Panc1 (cell line): ENCODE data around the gene DDOST. TPM values are rescaled to one million over a fixed set of nuclear protein-coding genes. Genes with fewer than 3 reads are reported as not detected.

Source experiments
- ATAC-seq: fragments of 200-7000 bp; cut with Tn5 transposase; 2 replicates; pipeline ENCODE4 v1.9.1; 2020; ENCODE audit warnings: mild to moderate bottlenecking, moderate library complexity
- BruUV-seq: library from RNA; stranded (reverse); fragments of 400-500 nt; replicated peaks from 2 replicates; lab custom pipeline; 2021; lab: Mats Ljungman, UMichigan
- CTCF ChIA-PET: fragments of 300-600 bp; sonication (Branson Sonifier 250); formaldehyde crosslinking; loops from one replicate; lab custom pipeline; 2022; ENCODE audit warnings: antibody characterized with exemption; lab: Charles Lee
- POLR2A ChIA-PET: fragments of 300-600 bp; sonication (Branson Sonifier 250); formaldehyde crosslinking; loops from one replicate; lab custom pipeline; 2022; ENCODE audit warnings: antibody characterized with exemption; lab: Charles Lee
- DNase-seq: peaks from one replicate; pipeline ENCODE4 v3.0.0-alpha.2; 2010; ENCODE audit warnings: low read depth, low spot score
- H3K27ac ChIP-seq: 2 replicates; pipeline ENCODE4 v1.5.1; 2011; ENCODE audit warnings: mild to moderate bottlenecking, low read length, inconsistent platforms
- H3K27me3 ChIP-seq: fragments of 200-500 bp; sonication (Bioruptor generic); 2 replicates; pipeline ENCODE4 v1.6.0; 2014; ENCODE audit warnings: low read length, inconsistent platforms; ENCODE audit not compliant: control insufficient read depth, insufficient read depth
- H3K36me3 ChIP-seq: fragments of 200-500 bp; sonication (Bioruptor generic); 2 replicates; pipeline ENCODE4 v1.5.1; 2014; ENCODE audit warnings: inconsistent platforms, mild to moderate bottlenecking, low read length, moderate library complexity; ENCODE audit not compliant: control insufficient read depth, insufficient read depth
- H3K4me1 ChIP-seq: 2 replicates; pipeline ENCODE4 v1.5.1; 2011; ENCODE audit warnings: inconsistent platforms, mild to moderate bottlenecking, low read length, moderate library complexity; ENCODE audit not compliant: control insufficient read depth, insufficient read depth
- H3K4me3 ChIP-seq, 2 experiments: 2 replicates each; pipeline ENCODE4 v1.5.1; 2011 to 2012; ENCODE audit warnings: low read depth in 2 of 2, low read length in 2 of 2, mild to moderate bottlenecking in 2 of 2, inconsistent platforms in 1 of 2, moderate library complexity in 1 of 2
- H3K9me3 ChIP-seq: fragments of 200-500 bp; sonication (Bioruptor generic); 2 replicates; pipeline ENCODE4 v1.5.1; 2014; ENCODE audit warnings: low read depth, mild to moderate bottlenecking, inconsistent platforms, low read length, moderate library complexity; ENCODE audit not compliant: control insufficient read depth, insufficient read depth
- CTCF ChIP-seq: fragments of 450-650 bp; IDR thresholded peaks from 2 replicates; pipeline ENCODE4 v1.5.1; 2017; ENCODE audit warnings: mild to moderate bottlenecking
- POLR2AphosphoS5 ChIP-seq: IDR thresholded peaks from 2 replicates; pipeline ENCODE4 v1.6.1; 2012; ENCODE audit warnings: mild to moderate bottlenecking, low read depth, low read length, moderate library complexity
- REST ChIP-seq, 2 experiments: IDR thresholded peaks; 2 replicates each; pipeline ENCODE4 v1.6.1; 2011 to 2012; ENCODE audit warnings: low read depth in 2 of 2, control low read depth in 1 of 2, low read length in 1 of 2, mild to moderate bottlenecking in 1 of 2, moderate library complexity in 1 of 2; ENCODE audit not compliant: insufficient read depth in 1 of 2
- SIN3A ChIP-seq: IDR thresholded peaks from 2 replicates; pipeline ENCODE4 v1.6.1; 2012; ENCODE audit warnings: low read depth, mild to moderate bottlenecking, low read length, moderate library complexity, borderline replicate concordance; ENCODE audit not compliant: insufficient read depth
- TCF7L2 ChIP-seq: IDR thresholded peaks from 2 replicates; pipeline ENCODE4 v1.6.1; 2011; ENCODE audit warnings: mild to moderate bottlenecking, low read depth, low read length, inconsistent platforms
- in situ Hi-C: cut with HindIII; loops from 2 replicates; pipeline ENCODE4 v1.10.0; 2016; ENCODE audit warnings: low sequenced_read_pairs, low pct_unique_long_range_greater_than_20kb
- intact Hi-C: fragments of 100-400 bp; cut with micrococcal nuclease; formaldehyde crosslinking; loops from one replicate; pipeline ENCODE4 v1.10.0; 2022; ENCODE audit not compliant: unreplicated experiment
- total RNA-seq: library from RNA; stranded (reverse); gene quantifications from one replicate; pipeline ENCODE4 v1.2.1, GENCODE V29; 2021; ENCODE audit not compliant: unreplicated experiment

Gene DDOST
- total RNA-seq, 1 experiment from 2014 or later: 337 TPM

- Histone ChIP-seq H3K36me3 (no peaks in the 10 kb centered on the region), H3K9me3 (no peaks in the 10 kb centered on the region), H3K27me3 (no peaks in the 10 kb centered on the region), H3K4me1 (no peaks in the 10 kb centered on the region), H3K27ac (no peak overlapping the region), H3K4me3 (no peak overlapping the region)
- ChIA-PET CTCF (no interaction called here), POLR2A (no interaction called here)
- no peak for ATAC-seq
- TF ChIP-seq TCF7L2 (no peak), REST (IDR thresholded peaks at IDR 0.05; ENCODE audit: insufficient read depth in 1 of 2, low read depth in 2 of 2, low read length in 1 of 2) (no peak), POLR2AphosphoS5 (no peak)
- in situ Hi-C loops: no loop called here
- intact Hi-C loops: no loop called here
- no peak for DNase-seq
- no TSS peak for BruUV-seq
Observed at GRCh38 chr1:20643080-20643479, 18.1 kb downstream of the DDOST start.

GRCh38 chr1:20641975-20642374 lies 19.2 kb downstream of the DDOST start:
- no TSS peak for BruUV-seq
- no peak overlapping the region for H3K27ac ChIP-seq
- CTCF ChIA-PET: no interaction called here
- TF ChIP-seq REST (IDR thresholded peaks at IDR 0.05; ENCODE audit: insufficient read depth in 1 of 2, low read depth in 2 of 2, low read length in 1 of 2) (no peak), TCF7L2 (no peak), SIN3A (no peak), CTCF (no peak), POLR2AphosphoS5 (no peak)
- no peak overlapping the region for H3K4me3 ChIP-seq
- no peaks in the 10 kb centered on the region for H3K36me3 ChIP-seq
- DNase-seq (no peak), ATAC-seq (no peak)
- intact Hi-C loops (no loop called here), in situ Hi-C loops (no loop called here)
- no peaks in the 10 kb centered on the region for H3K27me3 ChIP-seq
- H3K4me1 ChIP-seq: no peaks in the 10 kb centered on the region
- POLR2A ChIA-PET: no interaction called here
- no peaks in the 10 kb centered on the region for H3K9me3 ChIP-seq
